HG03457 (cell line): Measurements from ENCODE around the gene FOS.
A peak's percentile ranks its signal among the peaks of the same experiment; 100 is the strongest.
"Not testable (repeated sequence)": the region's sequence is repeated elsewhere in the genome, so short reads cannot be mapped to it uniquely, and the experiment has no call there.

ENCODE experiments used
- ATAC-seq: cut with Tn5 transposase; IDR thresholded peaks from one replicate; pipeline ENCODE4 v1.9.1; 2021; ENCODE audit warnings: moderate number of reproducible peaks; ENCODE audit not compliant: unreplicated experiment

Gene FOS

DNA sequence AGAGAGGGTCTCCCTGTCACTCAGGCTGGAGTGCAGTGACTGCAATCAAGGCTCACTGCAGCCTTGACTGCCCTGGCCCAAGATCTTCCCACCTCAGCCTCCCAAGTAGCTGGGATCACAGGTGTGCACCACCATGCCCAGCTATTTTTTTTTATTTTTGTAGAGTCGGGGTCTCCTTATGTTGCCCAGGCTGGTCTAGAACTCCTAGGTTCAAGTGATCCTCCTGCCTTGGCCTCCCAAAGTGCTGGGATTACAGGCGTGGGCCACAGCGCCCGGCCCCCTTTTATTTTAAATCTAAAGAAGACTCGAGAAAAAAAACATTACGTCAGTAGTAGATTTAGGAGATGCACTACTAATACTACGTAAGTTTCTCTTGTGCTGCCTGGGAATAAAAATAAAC is 14.3 kb downstream of the FOS start:
- no peak for ATAC-seq

DNA sequence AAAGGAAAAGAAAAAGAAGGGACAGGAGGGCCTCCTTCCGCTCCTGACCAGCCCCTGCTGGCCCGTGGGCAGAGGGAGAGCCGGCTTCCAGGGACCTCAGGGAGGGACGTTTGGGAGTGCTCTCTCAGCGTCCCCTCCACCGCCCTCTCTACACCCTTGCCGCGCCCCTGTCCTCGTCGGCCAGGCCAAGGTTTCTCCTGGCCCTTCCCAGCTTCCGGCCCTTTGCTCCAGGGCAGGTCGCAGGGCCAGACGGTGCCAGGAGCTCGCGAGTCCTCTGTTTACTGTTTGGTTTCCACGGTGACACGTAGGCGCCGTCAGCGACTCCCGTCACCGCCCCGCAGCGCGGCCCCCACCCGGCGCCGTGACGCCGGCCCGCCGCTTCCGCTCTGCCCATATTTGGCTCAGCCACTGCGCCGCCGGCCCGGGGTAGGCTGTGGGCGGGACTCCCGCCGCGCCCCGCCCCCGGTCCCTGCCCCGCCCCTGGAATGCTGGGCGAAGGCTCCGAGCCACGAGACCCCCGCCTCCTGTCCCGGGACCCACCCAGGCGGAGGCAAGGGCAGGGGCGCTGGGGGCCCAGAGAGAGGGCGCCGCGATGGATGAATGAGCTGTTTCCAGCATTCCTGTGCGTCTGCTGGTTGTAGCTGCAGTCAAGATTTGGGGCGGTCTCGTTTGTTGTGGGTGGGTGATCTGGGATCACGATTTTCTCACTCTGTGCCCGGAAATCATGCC is 15.5 kb downstream of the FOS start:
- peak; percentile 89 for ATAC-seq

DNA sequence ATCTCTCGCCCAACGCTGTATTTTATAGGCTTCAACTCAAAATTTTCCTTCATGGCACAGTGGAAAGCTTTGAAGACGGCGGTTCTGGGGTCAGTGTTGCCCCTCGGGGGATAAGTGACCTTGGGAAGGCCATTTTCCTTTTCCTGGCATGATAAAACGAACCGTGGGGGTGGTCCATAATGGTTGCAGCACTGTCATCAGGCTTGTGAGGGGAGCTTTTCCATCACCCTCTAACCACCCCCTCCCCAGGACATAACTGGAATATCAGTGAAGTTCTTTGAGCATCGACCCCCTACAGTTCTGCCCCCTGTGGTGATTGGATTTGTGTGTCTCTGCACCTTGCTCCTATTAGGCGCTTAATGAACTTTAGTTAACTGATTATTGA is 16.0 kb downstream of the FOS start:
- no peak for ATAC-seq

DNA sequence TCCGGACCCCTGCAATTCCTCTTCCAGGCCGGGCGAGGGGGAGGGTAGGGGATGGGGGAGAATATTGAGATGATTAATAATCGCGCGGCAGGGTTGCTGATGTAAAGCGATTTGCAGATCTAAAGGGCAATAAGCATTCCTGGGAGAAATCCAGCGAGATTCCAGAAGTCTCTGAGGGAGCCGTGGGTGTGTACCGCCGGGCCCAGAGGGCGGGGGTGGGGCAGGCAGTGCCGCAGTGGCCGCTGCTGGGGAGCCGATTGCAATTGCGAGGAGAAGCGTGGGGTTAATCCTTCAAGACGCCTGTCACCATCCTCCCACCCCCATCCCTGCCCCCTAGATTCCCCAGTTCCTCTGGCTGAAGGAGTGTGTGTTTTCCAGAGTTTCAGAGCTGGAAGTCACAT is 16.4 kb downstream of the FOS start:
- ATAC-seq: no peak

DNA sequence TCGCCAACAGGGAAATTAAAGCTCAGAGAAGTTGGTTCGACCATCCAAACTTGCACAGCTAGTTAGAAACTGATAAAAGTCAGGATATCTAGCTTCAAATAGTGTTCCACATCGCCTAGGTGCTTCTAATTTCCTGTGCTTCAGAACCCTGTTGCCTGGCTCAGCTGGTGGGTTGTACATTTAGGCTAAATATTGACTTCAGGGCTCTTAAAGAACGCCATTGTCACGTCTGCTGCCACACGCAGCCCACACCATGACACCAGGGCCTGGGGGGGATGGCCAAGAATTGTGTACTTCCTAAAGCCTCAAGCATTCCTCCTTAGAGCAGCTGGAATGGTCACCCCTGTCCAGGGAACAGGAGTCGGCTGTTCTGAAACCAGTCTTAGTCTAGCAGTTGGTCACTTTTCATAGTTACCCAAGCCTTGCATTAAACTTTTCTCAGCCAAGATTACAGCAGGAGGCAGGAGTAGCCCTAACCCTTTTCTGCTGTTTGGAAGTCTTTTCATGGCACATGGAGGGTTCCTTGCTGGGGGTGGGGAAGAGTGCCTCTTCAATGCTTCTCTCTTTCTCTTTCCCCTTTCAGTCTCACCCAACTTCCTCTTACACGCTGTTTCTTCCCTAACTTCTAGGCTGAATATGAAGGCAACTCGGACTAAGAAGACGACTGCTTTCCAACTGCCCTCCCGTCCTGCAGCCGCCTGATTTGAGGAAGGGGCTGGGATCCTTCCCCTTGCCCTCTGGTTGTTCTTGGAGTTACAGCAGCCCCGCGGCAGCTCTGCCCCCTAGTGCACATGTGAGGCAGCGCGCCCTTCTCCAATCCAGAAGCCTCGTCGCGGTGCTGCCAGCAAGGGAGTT is 17.1 kb downstream of the FOS start:
- ATAC-seq: no peak

DNA sequence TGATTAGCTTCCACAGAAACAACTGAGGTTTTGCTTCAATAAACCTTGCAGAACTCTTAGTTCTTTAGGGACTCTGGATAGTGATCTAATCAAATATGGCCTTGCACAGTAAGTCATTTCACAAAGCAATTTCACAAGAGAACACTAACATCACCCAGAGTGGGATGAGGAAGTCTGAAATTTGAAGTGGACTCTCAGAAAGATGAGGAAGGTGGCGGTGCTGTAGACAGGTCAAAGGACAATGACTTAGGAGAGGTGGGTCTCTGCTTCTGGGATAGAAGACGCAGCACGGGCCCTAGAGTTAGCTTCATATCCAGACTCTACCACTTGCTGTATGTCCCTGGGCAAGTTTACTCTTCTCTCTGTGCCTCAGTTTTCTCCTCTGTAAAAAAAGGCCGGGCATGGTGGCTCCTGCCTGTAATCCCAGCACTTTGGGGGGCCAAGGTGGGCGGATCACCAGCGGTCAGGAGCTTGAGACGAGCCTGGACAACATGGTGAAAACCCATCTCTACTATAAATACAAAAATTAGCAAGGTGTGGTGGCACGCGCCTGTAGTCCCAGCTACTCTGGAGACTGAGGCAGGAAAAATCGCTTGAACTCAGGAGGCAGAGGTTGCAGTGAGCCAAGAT is 18.9 kb downstream of the FOS start:
- no peak for ATAC-seq

DNA sequence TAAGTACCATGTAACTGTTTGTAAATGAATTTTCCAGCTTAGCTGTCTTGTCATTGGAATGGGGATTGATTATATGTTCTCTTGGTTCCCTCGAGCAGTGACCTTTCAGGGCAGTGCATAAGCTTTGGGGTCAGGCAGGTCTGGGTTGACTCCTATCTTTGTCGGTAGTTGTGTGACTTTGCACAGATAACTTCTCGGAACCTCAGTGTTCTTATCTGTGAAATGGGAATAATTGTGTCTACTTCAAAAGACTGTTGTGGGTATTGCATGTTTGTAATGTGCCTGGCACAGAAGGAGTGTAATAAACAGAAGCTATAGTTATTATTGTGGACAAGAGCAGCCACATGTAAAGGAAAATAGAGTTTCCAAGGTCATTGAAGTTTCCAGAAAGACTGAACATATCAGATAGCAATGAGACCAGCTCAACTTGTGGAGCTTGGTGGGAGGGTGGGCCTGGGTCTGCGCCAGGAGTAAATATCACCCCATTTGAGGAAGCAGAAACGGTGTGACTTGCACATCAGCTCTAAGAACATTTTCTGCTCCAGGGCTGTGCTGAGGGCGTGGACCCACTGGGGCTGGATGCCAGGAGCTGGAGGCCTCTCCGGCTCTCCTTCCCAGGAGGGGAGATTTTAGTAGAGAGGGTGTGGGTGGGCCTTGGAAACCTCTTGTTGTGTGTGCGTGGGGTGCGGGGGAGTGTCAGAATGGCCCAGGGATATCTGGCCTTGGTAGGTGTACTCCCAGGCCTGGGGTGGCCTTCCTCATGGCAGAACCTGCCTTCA is 19.7 kb downstream of the FOS start:
- ATAC-seq: no peak

DNA sequence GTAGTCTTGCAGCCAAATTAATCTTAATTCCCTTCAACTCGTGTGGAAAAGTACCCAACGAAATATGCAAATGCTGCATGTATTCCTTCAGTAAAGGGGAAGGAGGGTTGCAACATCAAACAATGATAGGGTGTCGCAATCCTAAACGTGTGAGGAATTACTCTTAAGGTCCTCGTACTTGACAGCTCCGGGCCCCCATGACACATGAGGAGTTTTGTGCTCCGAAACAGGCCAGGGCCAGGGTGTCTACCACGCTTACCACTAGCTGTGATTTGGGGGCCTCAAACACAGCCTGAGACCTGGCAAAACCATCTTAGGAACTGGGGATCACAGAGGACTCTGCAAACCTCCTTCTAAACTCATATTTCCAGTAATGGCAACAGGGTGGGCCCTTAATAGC is 20.4 kb downstream of the FOS start:
- no peak for ATAC-seq

DNA sequence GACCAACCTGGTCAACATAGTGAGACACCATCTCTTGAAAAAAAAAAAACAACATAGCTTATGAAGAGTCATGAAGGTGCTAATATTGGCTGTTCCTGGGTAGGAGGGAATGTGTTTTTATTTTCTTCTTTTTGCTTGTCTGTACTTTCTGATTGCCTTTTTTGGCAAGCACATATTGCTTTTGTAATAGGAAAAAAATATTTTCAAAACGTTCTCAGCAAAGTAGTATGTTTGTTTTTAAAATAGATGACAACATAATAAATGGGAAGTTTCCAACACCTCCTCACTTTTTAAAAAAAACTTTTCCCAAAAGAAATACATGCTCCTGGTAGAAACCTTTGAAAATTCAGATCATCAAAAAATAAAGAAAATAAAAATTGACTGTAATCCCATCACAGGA is 20.9 kb downstream of the FOS start:
- no peak for ATAC-seq

DNA sequence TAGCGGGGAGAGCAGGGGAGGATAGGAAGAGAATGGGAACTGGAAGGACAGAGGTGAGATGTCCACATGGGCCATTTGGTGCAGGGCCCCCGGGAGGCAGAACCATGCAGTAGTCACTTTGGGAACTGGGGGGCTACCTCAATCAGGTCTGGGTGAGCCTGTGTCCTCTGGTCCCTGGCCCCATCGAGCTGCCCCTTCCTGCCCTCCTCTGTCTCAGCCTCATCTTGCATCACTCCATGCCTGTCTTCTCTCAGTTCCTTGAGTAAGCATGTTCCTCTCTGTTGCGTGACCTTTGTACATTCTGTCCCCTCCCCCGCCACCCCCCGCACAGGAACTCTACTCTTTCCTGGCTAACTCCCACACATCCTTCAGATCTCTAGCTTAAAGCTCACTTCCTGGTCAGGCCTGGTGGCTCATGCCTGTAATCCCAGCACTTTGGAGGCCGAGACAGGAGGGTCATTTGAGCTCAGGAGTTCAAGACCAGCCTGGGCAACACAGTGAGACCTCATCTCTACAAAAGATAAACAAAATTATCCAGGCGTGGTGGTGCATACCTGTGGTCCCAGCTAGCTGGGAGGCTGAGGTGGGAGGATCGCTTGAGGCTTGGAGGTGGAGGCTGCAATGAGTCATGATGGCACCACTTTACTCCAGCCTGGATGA is 23.2 kb downstream of the FOS start:
- ATAC-seq: no peak

DNA sequence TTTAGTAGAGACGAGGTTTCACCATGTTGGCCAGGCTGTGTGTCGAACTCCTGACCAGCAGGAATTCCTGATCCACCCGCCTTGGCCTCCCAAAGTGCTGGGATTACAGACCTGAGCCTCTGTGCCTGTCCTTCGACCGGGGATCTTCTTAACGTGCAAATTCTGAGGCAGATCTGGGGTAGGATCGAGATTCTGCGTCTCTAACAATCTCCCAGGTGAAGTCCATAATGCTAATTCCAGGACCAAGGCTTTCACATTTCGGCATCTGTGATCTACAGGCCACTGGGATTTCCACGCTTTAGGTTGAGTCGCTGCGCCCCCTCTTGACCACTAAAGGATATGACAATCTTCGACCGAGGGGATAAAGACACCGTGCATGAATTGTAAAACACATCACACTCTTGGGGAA is 24.8 kb downstream of the FOS start:
- ATAC-seq: no peak

DNA sequence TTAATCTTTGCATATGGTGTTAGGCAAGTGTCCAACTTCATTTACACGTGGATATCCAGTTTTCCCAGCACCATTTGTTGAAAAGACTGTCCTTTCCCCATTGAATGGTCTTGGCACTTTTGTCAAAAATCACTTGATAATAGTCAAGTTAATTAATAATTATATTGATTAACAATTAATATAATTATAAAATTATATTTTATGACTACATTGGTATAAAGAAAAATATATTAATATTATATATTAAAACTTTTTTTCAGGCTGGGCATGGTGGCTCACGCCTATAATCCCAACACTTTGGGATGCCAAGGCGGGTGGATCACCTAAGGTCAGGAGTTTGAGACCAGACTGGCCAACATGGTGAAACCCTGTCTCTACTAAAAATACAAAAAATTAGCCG is 27.8 kb downstream of the FOS start:
- not testable (repeated sequence) for ATAC-seq

DNA sequence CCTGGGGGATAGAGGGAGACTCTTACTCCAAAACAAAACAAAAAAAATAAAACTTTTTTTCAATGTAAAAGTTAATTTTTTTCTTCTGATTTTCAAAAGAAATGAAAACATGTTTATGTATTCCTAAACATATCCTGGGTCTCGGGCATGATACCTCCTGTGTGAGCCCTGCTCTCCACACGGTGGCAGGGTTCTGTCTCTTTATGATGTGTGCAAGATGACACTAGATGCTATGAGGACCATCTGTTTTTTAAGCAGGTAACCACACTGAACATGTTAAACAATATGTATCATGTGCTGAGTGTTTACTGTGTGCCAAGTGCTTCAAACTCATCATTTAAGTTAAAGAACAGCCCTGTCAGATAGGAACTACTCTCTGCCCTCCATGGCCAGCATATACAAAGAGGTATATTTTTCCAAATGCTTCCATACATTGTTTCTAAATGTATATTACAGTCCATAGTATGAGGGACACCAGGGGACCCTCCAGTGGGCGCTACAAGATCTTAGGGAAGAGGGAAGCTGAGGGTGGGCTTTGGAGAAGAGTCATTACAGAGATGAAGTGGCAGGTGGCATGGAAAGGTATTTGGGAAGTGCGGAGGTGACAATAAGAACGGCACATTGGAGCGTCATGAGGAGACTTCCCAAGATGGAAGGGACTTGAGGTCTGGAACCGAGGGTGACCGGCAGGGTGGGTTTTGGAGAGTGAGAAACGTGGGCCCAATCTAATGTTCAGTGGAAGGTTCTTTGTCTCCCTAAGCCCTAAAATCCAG is 28.5 kb downstream of the FOS start:
- no peak for ATAC-seq

DNA sequence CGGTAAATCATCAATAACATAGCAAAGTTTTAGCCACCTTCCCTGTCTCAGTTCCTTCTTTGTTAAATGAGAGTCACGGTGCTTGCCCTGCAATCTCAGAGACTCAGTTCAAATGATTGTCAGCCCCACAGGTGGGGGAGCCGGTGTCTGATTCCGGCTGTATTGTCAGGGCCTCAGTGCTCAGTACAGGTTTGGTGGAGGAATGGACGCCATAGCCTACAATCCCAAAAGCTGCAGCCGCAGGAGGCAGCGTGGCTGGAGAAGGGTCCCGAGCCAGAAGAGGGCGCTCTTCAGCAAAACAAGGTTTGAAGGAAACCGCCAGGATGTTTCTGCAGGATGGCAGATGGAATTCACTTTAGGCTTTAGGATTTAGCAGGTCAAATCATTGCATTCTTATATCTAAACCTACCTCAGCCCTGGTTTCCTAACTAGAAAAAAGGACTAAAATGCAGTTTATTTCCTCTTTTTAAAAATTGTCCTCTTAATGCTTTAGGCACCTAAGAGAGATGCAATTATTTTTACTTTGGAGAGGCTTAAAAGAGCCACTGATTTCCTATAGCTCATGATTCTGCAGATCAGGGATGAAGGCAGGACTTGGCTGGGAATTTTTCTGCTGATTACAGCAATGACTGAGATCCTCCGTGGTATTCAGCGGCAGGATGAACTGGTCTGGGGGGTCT is 29.2 kb downstream of the FOS start:
- no peak for ATAC-seq

DNA sequence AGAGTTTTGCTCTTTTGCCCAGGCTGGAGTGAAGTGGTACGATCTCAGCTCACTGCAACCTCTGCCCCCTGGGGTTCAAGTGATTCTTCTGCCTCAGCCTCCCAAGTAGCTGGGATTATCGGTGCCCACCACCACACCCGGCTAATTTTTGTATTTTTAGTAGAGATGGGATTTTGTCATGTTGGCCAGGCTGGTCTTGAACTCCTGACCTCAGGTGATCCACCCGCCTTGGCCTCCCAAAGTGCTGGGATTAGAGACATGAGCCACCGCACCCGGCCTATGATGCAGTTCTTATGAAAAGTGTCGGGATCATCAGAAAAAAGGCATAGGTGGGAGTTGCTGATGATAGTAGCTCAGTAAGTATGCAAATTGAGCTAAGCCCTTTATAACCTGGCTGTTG is 30.4 kb downstream of the FOS start:
- not testable (repeated sequence) for ATAC-seq

DNA sequence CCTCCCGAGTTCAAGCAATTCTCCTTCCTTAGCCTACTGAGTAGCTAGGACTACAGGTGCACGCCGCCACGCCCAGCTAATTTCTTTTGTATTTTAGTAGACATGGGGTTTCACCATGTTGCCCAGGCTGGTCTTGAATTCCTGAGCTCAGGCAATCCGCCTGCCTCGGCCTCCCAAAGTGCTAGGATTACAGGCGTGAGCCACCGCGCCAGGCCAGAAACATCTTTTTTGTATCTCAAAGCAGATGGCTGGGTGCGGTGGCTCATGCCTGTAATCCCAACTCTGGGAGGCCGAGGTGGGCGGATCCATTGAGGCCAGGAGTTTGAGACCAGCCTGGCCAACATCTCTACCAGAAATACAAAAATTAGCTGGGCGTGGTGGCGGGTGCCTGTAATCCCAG is 30.9 kb downstream of the FOS start:
- not testable (repeated sequence) for ATAC-seq

DNA sequence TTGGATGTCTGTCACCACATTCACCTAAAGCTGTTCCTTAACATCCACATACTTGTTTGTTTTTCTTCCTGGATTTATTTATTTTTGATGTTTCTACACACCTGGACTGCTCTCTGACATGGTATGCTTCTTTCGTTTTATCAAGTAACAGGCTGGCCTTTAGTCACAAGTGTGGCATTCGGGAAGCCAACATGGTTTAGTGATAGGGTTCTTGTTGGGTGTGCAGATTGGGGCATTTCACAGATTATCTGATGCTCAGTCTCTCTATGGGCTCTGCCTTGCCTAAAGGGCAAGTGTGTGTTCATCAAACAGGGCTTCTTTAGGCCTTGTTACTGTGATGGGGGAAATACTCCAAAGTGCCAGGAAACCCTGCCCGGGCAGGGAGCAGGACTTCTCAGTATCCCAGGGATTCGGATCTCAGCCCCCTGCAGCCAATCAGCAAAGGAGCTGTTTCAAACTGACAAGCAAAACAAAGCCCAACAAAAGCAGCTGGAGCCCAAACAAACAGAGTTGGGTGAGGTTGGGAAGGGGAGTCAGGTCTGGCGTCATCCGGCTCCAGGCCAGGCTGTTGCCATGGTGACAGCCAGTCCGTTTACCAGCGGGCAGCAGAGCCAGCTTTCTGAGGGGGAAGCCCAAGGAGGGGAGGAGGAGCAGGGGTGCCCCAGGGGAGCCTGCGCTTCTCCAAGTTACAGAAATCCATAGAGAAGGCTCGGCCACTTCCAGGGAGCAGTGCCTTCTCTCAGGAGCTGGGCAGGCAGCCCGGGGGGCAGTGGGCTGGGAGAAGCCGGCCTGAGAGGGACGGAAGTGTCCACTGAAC is 31.9 kb downstream of the FOS start:
- no peak for ATAC-seq

DNA sequence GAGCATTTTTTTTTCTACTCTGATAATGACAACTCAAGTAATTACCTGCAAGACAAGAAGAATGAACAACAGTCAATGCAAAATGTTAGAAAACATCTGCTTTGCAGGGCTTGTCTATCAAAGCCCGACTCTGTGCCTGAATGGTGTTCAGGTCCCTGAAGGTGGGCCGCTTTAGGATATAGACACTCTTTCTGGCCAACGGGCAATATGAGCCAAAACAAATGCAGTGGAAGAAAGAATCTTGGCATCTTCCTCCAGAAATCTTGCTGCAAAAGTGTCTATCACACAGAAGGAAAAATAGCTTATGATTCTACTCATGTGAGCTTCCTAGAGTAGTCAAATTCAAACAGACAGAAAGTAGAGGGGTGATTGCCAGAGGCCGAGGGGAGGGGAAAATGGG is 32.7 kb downstream of the FOS start:
- no peak for ATAC-seq

DNA sequence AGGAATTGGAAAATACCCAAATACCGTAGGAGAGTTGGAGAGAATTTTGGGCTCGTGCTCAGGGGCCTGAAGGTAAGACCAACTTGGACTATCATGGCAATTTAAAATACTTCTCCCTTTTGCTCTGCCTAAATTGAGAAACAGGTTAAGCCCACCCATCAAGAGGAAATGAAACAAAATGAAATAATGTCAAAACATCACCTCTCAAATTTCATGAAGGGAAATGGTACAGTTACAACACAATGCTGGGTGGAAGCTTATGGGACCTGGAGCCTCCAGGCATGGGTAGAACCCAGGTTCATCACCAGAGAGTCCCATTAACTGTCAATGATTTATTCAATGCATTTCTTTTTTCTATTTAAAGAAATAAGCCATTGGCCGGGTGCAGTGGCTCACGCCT is 33.7 kb downstream of the FOS start:
- no peak for ATAC-seq
